Stomach smooth muscle (tissue), 2 donors: Measurements from ENCODE around the gene C11orf52.

Experiments
- H3K27ac ChIP-seq: one replicate; pipeline ENCODE4 v1.7.0; 2013; ENCODE audit warnings: mild to moderate bottlenecking, low read length, inconsistent platforms
- H3K27me3 ChIP-seq, 2 donors: one replicate each; pipeline ENCODE4 v1.7.0; 2013; ENCODE audit warnings: low read length in 2 of 2; ENCODE audit not compliant: insufficient read depth in 2 of 2, control insufficient read depth in 1 of 2
- H3K36me3 ChIP-seq, 2 donors: one replicate each; pipeline ENCODE4 v1.7.0; 2013; ENCODE audit warnings: low read length in 2 of 2; ENCODE audit not compliant: control insufficient read depth in 2 of 2, insufficient read depth in 2 of 2
- H3K4me1 ChIP-seq: one replicate; pipeline ENCODE4 v1.7.0; 2013; ENCODE audit warnings: low read length; ENCODE audit not compliant: control insufficient read depth, insufficient read depth
- H3K4me3 ChIP-seq, 2 donors: one replicate each; pipeline ENCODE4 v1.7.0; 2013; ENCODE audit warnings: low read length in 2 of 2
- H3K9ac ChIP-seq, 2 donors: one replicate each; pipeline ENCODE4 v1.7.0; 2013; ENCODE audit warnings: low read length in 2 of 2, mild to moderate bottlenecking in 1 of 2
- H3K9me3 ChIP-seq, 2 donors: one replicate each; pipeline ENCODE4 v1.7.0; 2013; ENCODE audit warnings: low read length in 2 of 2; ENCODE audit not compliant: control insufficient read depth in 2 of 2
- donor health status: healthy.
- donor health status: Pancreatic carcinoma.

C11orf52 gene

DNA sequence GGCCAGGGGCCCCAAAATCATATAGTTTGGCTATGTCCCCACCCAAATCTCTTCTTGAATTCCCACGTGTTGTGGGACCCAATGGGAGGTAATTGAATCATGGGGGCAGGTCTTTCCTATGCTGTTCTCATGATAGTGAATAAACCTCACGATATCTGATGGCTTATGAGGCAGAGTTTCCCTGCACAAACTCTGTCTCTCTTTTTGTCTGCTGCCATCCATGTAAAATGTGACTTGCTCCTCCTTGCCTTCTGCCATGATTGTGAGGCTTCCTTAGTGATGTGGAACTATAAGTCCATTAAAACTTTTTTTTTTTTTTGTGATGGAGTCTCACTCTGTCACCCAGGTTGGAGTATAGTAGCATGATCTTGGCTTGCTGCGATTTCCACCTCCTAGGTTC lies 32.9 kb downstream of the C11orf52 start:
- Histone ChIP-seq H3K27me3 (no peaks in the 10 kb centered on the region), H3K9me3 (no peaks in the 10 kb centered on the region), H3K4me1 (peaks cover 3% of the 10 kb centered on the region), H3K27ac (no peak overlapping the region), H3K36me3 (no peaks in the 10 kb centered on the region), H3K4me3 (no peak overlapping the region), H3K9ac (no peak overlapping the region)

DNA sequence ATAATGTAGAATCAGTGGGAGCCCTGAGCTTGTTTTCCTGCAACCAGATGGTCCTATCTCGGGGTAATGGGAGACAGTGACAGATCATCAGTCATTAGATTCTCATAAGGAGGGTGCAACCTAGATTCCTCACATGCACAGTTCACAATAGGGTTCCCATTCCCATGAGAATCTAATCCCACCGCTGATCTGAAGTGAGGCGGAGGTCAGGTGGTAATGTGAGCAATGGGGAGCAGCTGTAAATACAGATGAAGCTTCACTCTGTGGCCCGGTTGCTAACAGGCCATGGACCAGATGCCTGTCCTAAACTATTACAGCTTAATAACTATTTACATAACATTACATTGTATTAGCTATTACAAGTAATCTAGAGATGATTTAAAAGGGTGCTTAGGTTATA lies 35.4 kb downstream of the C11orf52 start:
- H3K27ac ChIP-seq, result no peak overlapping the region
- no peaks in the 10 kb centered on the region for H3K27me3 ChIP-seq
- H3K9ac ChIP-seq, result no peak overlapping the region
- H3K9me3 ChIP-seq, result no peaks in the 10 kb centered on the region
- H3K36me3 ChIP-seq, result no peaks in the 10 kb centered on the region
- H3K4me1 ChIP-seq, result no peaks in the 10 kb centered on the region
- no peak overlapping the region for H3K4me3 ChIP-seq

DNA sequence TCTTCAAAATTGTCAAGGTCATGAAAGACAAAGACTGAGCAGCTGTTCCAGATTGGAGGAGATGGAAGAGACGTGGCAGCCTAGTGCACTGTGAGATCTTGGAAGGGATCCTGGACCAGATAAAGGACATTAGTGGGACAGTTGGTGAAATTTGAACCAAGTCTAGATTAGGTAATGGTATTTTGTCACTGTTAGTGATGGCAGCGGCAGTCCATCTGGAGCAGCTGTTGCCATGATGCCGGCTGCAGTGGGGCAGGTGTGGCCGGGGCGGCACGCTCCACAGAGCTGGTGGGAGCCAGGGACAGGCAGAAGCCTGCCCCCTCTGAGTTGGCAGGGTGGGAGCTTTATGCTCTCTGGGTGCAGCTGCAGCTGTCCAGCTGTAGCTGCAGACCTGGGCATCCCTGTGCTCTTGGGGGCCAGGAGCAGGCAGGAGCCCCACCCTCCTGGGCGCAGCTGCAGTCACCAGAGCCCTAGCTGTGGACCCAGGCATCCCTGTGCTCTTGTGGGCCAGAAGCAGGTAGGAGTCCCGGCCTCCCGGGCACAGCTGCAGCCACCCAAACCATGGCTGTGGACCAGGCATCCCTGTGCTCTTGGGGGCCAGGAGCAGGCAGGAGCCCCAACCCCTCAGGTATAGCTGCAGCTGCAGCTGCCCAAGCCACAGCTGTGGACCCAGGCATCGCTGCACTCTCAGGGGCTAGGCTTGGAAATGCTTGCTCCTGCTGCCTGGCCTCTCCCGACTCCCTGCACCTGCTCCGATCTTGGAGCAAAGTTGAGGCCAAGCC lies 39.1 kb downstream of the C11orf52 start:
- H3K9me3 ChIP-seq, result no peaks in the 10 kb centered on the region
- H3K9ac ChIP-seq, result no peak overlapping the region
- H3K27ac ChIP-seq, result no peak overlapping the region
- H3K27me3 ChIP-seq, result no peaks in the 10 kb centered on the region
- H3K36me3 ChIP-seq, result no peaks in the 10 kb centered on the region
- H3K4me3 ChIP-seq, result no peak overlapping the region
- H3K4me1 ChIP-seq, result no peaks in the 10 kb centered on the region

DNA sequence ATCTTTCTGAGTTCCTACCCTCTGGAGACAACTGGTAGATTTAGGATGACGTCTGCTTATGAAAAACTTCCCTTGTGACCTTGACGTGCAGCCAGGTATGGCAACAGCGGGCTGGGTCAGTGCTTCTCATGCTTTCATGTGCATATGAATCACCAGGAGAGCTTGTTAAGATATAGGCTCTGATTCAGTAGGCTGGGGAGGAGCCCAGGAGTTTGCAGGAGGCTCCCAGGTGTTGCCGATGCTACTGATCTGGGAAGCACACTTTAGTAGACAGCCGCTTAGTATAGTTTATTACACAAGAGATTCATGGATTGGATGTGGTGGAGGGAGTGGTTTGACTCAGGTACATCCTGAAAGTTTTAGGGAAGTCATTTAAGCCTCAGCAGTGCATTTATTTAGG lies 42.2 kb downstream of the C11orf52 start:
- Histone ChIP-seq H3K4me3 (no peak overlapping the region), H3K9me3 (no peaks in the 10 kb centered on the region), H3K27ac (no peak overlapping the region), H3K27me3 (no peaks in the 10 kb centered on the region), H3K4me1 (no peaks in the 10 kb centered on the region), H3K36me3 (no peaks in the 10 kb centered on the region), H3K9ac (no peak overlapping the region)

DNA sequence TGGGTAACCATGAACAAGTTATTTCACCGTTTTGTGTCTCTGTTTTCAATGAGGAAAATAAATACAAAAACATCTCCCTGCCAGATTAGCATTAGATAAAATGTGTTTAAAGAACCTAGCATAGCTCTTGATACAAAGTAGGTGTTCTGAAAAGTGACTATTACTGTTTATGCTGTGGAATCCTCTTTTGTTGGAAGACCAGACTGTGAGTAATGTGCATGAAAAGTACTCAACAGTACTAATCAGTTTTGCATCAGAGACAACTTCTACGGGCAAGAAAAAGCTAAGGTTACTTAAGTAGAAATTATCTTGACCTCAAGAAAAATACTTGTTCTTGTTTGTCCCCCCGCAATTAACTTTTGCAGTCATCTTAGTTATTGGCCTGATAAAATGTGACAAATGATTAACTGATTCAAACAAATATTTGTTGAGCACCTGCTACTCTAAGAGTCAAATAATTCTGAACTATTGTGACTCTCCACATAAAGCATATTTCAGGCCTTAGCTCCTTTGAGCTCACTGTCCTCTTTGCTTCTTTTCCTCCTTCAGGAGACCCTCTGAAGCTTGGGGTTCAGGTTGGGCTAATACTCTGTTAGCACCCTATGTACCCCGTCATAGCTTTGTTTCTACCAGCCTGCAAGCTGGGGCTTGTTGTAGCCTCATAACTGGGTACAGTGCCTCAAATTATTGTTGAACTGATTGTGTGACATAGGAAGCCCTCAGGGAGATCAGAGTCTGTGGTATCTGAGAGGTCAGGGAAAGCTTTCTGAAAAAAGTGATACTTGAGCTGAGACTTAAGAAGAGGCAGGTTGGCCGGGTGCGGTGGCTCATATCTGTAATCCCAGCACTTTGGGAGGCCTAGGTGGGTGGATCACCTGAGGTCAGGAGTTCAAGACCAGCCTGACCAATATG lies 42.9 kb downstream of the C11orf52 start:
- no peaks in the 10 kb centered on the region for H3K9me3 ChIP-seq
- no peaks in the 10 kb centered on the region for H3K36me3 ChIP-seq
- H3K27me3 ChIP-seq, result no peaks in the 10 kb centered on the region
- H3K4me1 ChIP-seq, result no peaks in the 10 kb centered on the region
- no peak overlapping the region for H3K4me3 ChIP-seq
- no peak overlapping the region for H3K27ac ChIP-seq
- H3K9ac ChIP-seq, result no peak overlapping the region

DNA sequence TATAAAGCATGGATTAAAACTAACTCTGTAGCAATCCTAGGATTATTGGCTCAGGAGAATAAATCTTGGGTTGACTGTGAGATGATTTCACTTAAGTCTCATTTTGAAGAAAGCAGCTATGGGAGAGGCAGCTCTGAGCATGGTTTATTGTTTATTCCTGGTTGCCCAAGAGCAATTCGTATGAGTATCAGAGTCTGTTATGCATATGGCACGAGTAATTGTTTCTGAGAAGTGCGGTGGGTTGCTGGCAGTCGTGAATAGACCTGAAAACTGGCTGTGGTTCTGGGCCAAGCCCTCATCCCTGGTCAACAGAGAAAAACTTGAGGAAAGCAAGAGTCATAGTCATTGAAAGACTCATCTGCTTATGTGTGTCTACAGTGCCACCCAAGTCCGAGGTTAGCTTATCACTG lies 45.2 kb downstream of the C11orf52 start:
- Histone ChIP-seq H3K4me3 (no peak overlapping the region), H3K4me1 (peaks cover 5% of the 10 kb centered on the region), H3K27ac (no peak overlapping the region), H3K27me3 (no peaks in the 10 kb centered on the region), H3K9me3 (no peaks in the 10 kb centered on the region), H3K36me3 (peaks cover 0 to under 1% of the 10 kb centered on the region in 2 donors), H3K9ac (no peak overlapping the region)

DNA sequence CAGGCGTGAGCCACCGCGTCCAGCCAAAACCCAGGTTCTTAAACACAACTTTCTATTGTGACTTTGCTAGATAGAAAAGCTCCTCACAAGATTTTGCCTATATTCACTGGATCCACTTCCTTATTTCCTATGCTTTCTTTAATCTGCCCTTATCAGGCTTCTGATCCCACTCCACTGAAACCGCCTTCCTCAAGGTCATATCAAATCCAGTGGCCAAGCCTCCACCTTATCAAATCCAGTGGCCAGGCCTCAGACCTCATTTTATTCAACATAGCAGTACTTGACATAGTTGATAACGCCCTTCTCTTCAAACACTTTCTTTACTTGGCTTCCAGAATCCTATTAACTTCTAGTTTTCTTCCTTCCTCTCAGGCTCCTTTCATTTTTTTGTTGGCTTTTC lies 48.0 kb downstream of the C11orf52 start:
- peaks cover 5% of the 10 kb centered on the region for H3K4me1 ChIP-seq
- no peaks in the 10 kb centered on the region for H3K9me3 ChIP-seq
- no peaks in the 10 kb centered on the region for H3K27me3 ChIP-seq
- no peak overlapping the region for H3K4me3 ChIP-seq
- peaks cover 0 to 3% of the 10 kb centered on the region in 2 donors for H3K36me3 ChIP-seq
- H3K27ac ChIP-seq, result no peak overlapping the region
- no peak overlapping the region for H3K9ac ChIP-seq

DNA sequence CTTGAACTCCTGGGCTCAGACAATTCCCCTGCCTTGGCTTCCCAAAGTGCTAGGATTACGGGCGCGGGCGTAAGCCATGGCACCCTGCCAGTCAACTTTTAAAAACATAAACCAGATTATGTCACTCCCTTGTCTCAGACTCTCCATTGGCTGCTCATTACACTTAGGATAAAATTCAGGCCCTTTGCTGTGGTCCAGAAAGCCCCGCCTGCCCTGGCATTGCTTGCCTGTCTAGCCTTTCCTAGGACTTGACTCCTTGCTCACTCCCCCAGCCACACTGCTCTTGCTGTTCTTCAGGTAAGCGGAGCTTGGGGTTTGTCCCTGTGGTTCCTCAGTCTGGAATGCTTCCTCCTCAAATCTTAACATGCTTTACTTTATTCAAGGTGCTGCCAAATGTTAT lies 48.9 kb downstream of the C11orf52 start:
- Histone ChIP-seq H3K27me3 (no peaks in the 10 kb centered on the region), H3K9me3 (no peaks in the 10 kb centered on the region), H3K4me1 (peaks cover 5% of the 10 kb centered on the region), H3K36me3 (peaks cover 2 to 6% of the 10 kb centered on the region in 2 donors), H3K4me3 (no peak overlapping the region), H3K9ac (peak overlapping the region; percentile 1 to 8), H3K27ac (peak overlapping the region; percentile 53)

DNA sequence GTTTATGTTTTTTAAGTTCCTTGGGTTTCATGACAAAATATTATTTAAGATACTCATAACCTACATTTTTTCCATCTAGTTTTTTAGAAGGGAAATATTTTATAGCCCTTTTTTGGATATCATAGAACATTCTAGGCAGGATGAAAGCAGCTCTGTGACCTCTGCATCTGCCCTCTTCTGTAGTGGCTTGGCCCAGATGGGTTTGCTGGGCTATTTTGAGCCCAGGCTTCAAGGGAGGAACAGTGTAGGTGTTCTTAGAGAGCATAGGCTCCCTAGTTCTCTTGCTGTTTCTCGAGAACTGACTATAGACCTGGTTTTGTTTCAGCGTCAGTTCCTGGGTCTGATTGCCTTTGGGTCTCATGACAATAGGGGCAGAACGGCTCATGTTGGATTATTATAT lies 50.6 kb downstream of the C11orf52 start:
- Histone ChIP-seq H3K27me3 (no peaks in the 10 kb centered on the region), H3K36me3 (peaks cover 6 to 8% of the 10 kb centered on the region in 2 donors), H3K27ac (no peak overlapping the region), H3K9me3 (no peaks in the 10 kb centered on the region), H3K4me1 (peaks cover 5% of the 10 kb centered on the region), H3K4me3 (no peak overlapping the region), H3K9ac (no peak overlapping the region)

DNA sequence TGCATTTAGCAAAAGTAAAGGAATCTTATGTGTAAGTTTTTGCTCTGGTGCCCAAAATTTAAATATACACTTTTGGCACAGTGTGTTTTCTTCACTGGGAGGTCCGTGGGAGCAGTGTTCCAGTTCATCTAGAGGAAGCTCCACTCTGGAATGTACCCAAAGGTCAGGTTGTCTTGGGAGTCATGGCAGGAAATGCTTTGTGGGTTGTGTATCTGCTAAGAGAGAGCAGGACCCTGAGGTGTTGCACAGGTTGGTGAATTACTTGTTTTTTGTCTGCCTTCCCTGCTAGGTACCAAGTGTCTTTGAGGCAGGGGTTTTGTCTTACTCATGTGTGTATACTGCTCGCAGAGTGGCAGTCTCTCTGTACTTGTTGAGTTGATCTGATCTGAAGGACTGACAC lies 55.7 kb downstream of the C11orf52 start:
- Histone ChIP-seq H3K9me3 (no peaks in the 10 kb centered on the region), H3K27ac (peak overlapping the region; percentile 97)

More for the DNA sequence above, 55.7 kb downstream of the C11orf52 start:
- no peak overlapping the region for H3K9ac ChIP-seq
- H3K27me3 ChIP-seq, result no peaks in the 10 kb centered on the region
- H3K4me3 ChIP-seq, result no peak overlapping the region
- H3K36me3 ChIP-seq, result peaks cover 3 to 8% of the 10 kb centered on the region in 2 donors
- peaks cover 32% of the 10 kb centered on the region for H3K4me1 ChIP-seq
